Measurements from ENCODE around the gene FBXO17. TPM values are rescaled to one million over a fixed set of nuclear protein-coding genes. Genes with fewer than 3 reads are reported as not detected.

Gene FBXO17
- total and polyA plus RNA-seq, 2 of the 13 experiments (the other 11 are each of a cell fraction or from before 2014, with no cell fraction given) = 22.1 to 58.7 TPM

DNA sequence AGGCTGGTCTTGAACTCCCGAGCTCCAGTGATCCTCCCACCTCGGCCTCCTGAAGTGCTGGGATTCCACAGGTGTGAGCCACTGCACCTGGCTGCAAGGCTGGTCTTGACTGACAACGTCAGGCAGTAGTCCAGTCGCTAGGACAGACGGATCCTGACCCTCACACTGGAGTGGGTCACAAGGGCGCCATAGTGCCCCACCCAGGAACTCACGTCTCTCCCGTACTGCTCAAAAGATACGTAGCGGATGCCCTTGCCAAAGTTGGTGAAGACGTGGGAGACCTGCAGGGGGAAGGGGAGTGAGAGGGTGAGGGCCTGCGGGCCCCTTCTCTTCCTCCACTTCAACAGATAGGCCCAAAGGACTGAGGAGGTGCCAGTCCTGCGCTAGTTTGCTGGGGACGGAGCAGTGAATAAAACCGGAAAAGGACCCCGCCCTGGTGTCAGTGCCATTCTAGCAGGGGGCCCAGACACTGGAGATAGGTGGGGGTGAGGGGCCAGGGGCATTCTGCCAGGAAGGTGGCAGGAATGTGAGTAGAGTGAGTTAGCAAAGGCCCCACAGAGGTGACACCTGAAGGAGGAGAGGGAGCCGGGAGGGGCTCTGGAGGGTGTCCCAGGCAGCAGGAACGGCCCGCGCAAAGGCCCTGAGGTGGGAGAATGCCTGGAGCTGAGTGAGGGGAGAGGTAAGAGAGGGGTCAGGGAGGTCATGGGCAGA lies 32.9 kb downstream of the FBXO17 start (continued):
- TF ChIP-seq POGK (CRISPR knock-in tag; conservative IDR thresholded peaks at IDR 0.05) (no peak), ZNF547 (CRISPR knock-in tag; IDR thresholded peaks at IDR 0.05) (no peak), PAF1 (CRISPR knock-in tag; IDR thresholded peaks at IDR 0.05) (peak; percentile 60; the same call in 1 of the 2 replicates), ZFP90 (CRISPR knock-in tag; IDR thresholded peaks at IDR 0.05; ENCODE audit: borderline replicate concordance) (no peak), SMC3 (IDR thresholded peaks at IDR 0.05; ENCODE audit: low read length) (no peak), AGO1 (IDR thresholded peaks at IDR 0.05; ENCODE audit: low read depth, low read length, poor library complexity, severe bottlenecking) (peak; percentile 71), AGO2 (optimal IDR thresholded peaks at IDR 0.05; ENCODE audit: low read depth, low read length) (peak; percentile 51), ZBTB39 (CRISPR knock-in tag; IDR thresholded peaks at IDR 0.05) (no peak), MED1 (CRISPR knock-in tag; IDR thresholded peaks at IDR 0.05) (no peak), MAX (IDR thresholded peaks at IDR 0.05) (no peak), BATF2 (CRISPR knock-in tag; IDR thresholded peaks at IDR 0.05) (no peak), NR3C1 (CRISPR knock-in tag; IDR thresholded peaks at IDR 0.05) (no peak)
- TF ChIP-seq, protein P1, sequence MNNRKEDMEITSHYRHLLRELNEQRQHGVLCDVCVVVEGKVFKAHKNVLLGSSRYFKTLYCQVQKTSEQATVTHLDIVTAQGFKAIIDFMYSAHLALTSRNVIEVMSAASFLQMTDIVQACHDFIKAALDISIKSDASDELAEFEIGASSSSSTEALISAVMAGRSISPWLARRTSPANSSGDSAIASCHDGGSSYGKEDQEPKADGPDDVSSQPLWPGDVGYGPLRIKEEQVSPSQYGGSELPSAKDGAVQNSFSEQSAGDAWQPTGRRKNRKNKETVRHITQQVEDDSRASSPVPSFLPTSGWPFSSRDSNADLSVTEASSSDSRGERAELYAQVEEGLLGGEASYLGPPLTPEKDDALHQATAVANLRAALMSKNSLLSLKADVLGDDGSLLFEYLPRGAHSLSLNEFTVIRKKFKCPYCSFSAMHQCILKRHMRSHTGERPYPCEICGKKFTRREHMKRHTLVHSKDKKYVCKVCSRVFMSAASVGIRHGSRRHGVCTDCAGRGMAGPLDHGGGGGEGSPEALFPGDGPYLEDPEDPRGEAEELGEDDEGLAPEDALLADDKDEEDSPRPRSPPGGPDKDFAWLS (CRISPR knock-in tag; IDR thresholded peaks at IDR 0.05; ENCODE audit: borderline replicate concordance) = no peak
